ENCODE measurements around the gene PTGS2.

- no peak for TF ChIP-seq GATA2 (IDR thresholded peaks at IDR 0.05; ENCODE audit: low read depth, low read length)
- TF ChIP-seq GATA3 (IDR thresholded peaks at IDR 0.05; ENCODE audit: low read depth, low read length) = no peak
These were observed 30.5 kb upstream of the PTGS2 start for GRCh38 chr1:186710696-186711095.
